ENCODE results near the gene SLC8B1.

Gene SLC8B1

DNA sequence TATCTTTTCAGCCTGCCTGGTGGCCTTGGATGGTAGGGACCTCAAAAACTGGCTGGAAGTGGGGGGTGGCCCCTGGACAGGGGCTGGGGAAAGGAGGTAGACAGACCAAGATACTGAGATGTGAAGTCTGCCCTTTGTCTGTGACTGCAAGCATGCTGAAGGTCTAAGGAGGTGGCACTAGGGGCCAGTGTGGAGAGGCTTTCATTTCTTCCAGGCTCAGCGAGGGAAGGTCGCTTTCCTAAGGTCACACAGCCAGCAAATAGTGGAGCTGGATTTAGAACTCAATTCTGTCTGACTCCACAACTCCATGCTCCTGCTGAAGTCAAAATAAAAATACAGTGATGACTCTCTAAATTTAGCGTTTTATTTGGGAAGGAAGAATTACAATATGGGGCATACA, 12.2 kb upstream of the SLC8B1 start:
- Histone ChIP-seq H3K9ac (ENCODE audit: low read length) (no peak overlapping the region), H3K4me2 (ENCODE audit: low read length) (no peak overlapping the region), H3K9me2 (ENCODE audit: low read depth, low read length) (no peaks in the 10 kb centered on the region), H3K27ac (ENCODE audit: low read depth, low read length, poor library complexity, severe bottlenecking) (no peak overlapping the region), H4K20me1 (ENCODE audit: insufficient read depth, low read length) (no peaks in the 10 kb centered on the region), H3K4me3 (ENCODE audit: low read depth, low read length, poor library complexity, severe bottlenecking) (no peak overlapping the region), H3K27me3 (ENCODE audit: insufficient read depth, low read length) (no peaks in the 10 kb centered on the region), H3F3A (ENCODE audit: insufficient read depth, low read length) (no peaks in the 10 kb centered on the region), H3K36me3 (ENCODE audit: insufficient read depth, low read length) (no peaks in the 10 kb centered on the region), H3K79me2 (ENCODE audit: insufficient read depth, low read length) (no peaks in the 10 kb centered on the region), H3K9me3 (ENCODE audit: low read length) (no peaks in the 10 kb centered on the region), H2AFZ (ENCODE audit: low read length) (no peak overlapping the region), H3K4me1 (ENCODE audit: insufficient read depth, low read length, severe bottlenecking) (no peaks in the 10 kb centered on the region)
- TF ChIP-seq EZH2 (IDR thresholded peaks at IDR 0.05; ENCODE audit: borderline replicate concordance, low read length) (no peak), CTCF (IDR thresholded peaks at IDR 0.05; ENCODE audit: low read length) (no peak)

DNA sequence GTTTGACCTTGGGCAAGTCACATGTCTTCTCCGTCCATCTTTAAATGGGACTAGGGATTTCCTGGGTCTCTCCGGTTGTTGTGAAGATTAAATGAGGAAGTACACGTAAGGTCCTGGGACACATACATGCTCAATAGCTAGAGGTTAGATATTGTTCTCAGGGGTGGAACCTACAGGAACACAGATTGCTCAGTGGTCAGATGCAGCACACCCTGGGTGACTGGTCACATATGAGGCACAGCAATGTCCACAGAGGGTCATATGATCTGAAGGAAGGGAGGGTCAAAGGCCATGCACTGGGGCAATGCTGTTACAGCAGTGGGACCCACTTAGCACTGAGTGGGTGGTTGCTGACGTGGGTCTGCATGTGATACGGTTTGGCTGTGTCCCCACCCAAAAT, 11.4 kb upstream of the SLC8B1 start:
- H4K20me1 ChIP-seq (ENCODE audit: insufficient read depth, low read length) = no peaks in the 10 kb centered on the region
- H3K9me2 ChIP-seq (ENCODE audit: low read depth, low read length) = no peaks in the 10 kb centered on the region
- H3K27ac ChIP-seq (ENCODE audit: low read depth, low read length, poor library complexity, severe bottlenecking) = no peak overlapping the region
- no peak overlapping the region for H3K9ac ChIP-seq (ENCODE audit: low read length)
- no peaks in the 10 kb centered on the region for H3F3A ChIP-seq (ENCODE audit: insufficient read depth, low read length)
- TF ChIP-seq EZH2 (IDR thresholded peaks at IDR 0.05; ENCODE audit: borderline replicate concordance, low read length) (no peak), CTCF (IDR thresholded peaks at IDR 0.05; ENCODE audit: low read length) (no peak)
- no peaks in the 10 kb centered on the region for H3K4me1 ChIP-seq (ENCODE audit: insufficient read depth, low read length, severe bottlenecking)
- no peak overlapping the region for H3K4me2 ChIP-seq (ENCODE audit: low read length)
- no peaks in the 10 kb centered on the region for H3K9me3 ChIP-seq (ENCODE audit: low read length)
- no peaks in the 10 kb centered on the region for H3K36me3 ChIP-seq (ENCODE audit: insufficient read depth, low read length)
- H3K79me2 ChIP-seq (ENCODE audit: insufficient read depth, low read length) = no peaks in the 10 kb centered on the region
- H2AFZ ChIP-seq (ENCODE audit: low read length) = no peak overlapping the region
- H3K27me3 ChIP-seq (ENCODE audit: insufficient read depth, low read length) = no peaks in the 10 kb centered on the region
- no peak overlapping the region for H3K4me3 ChIP-seq (ENCODE audit: low read depth, low read length, poor library complexity, severe bottlenecking)

- no peak for TF ChIP-seq EZH2 (IDR thresholded peaks at IDR 0.05; ENCODE audit: borderline replicate concordance, low read length)
- TF ChIP-seq CTCF (IDR thresholded peaks at IDR 0.05; ENCODE audit: low read length) = no peak
- Histone ChIP-seq H4K20me1 (ENCODE audit: insufficient read depth, low read length) (no peaks in the 10 kb centered on the region), H3K4me1 (ENCODE audit: insufficient read depth, low read length, severe bottlenecking) (no peaks in the 10 kb centered on the region), H3K9me2 (ENCODE audit: low read depth, low read length) (no peaks in the 10 kb centered on the region), H3K79me2 (ENCODE audit: insufficient read depth, low read length) (no peaks in the 10 kb centered on the region), H3K4me2 (ENCODE audit: low read length) (no peak overlapping the region), H3K4me3 (ENCODE audit: low read depth, low read length, poor library complexity, severe bottlenecking) (no peak overlapping the region), H3K27me3 (ENCODE audit: insufficient read depth, low read length) (no peaks in the 10 kb centered on the region), H3F3A (ENCODE audit: insufficient read depth, low read length) (no peaks in the 10 kb centered on the region), H3K27ac (ENCODE audit: low read depth, low read length, poor library complexity, severe bottlenecking) (no peak overlapping the region), H3K36me3 (ENCODE audit: insufficient read depth, low read length) (no peaks in the 10 kb centered on the region), H3K9ac (ENCODE audit: low read length) (no peak overlapping the region), H2AFZ (ENCODE audit: low read length) (no peak overlapping the region), H3K9me3 (ENCODE audit: low read length) (no peaks in the 10 kb centered on the region)
Observed at GRCh38 chr12:113345318-113345717, 10.4 kb upstream of the SLC8B1 start.
